Ammon's horn (tissue), 1 donor: ENCODE measurements around the gene ACOT2.

ENCODE experiments used
- DNase-seq: peaks from one replicate; pipeline ENCODE4 v3.0.0-alpha.2; 2016; ENCODE audit warnings: low spot score

The ACOT2 gene

DNA sequence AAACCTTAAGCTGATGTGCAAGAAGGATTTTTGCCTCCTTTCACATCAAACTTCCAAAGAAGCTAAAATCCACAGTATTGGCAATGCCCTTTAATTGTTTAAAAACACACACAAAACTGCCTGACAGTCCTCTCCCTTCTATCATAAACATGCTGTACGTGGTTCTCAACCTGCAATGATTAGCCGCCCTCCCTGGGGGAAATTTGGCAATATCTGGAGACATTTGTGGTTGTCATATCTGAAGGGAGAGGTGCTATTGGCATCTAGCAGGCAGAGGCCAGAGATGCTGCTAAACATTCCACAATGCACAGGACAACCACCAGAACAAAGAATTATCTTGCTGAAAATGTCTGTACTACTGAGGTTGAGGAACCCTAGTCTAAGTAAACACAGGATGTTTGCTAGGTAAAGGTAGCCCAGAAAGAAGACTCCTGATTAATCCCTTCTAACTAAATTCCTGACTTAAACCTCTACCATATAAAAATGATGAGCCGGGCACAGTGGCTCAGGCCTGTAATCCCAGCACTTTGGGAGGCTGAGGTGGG is 44.5 kb downstream of the ACOT2 start:
- no peak for DNase-seq

DNA sequence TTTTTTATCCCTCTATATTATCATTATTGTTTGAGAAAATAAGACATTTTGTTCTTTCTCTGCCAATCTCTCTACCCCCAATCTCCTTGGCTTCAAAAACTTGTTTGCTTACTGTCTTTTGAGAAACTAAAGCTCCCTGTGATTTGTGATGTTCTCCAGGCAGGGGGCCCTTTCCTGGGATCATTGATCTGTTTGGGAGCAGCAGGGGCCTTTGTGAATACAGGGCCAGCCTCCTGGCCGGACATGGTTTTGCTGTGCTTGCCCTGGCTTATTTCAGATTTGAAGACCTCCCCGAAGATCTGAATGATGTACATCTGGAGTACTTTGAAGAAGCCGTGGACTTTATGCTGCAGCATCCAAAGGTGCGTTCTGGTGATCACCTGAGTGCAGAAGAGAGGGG is 47.8 kb downstream of the ACOT2 start:
- DNase-seq = no peak

DNA sequence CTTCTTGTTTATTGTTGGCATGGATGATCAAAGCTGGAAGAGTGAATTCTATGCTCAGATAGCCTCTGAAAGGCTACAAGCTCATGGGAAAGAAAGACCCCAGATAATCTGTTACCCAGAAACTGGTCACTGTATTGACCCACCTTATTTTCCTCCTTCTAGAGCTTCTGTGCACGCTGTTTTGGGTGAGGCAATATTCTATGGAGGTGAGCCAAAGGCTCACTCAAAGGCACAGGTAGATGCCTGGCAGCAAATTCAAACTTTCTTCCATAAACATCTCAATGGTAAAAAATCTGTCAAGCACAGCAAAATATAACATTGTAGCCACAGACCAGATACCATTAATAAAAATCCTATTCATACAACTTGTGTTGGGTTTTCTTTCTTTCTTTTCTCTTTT is 50.5 kb downstream of the ACOT2 start:
- no peak for DNase-seq

DNA sequence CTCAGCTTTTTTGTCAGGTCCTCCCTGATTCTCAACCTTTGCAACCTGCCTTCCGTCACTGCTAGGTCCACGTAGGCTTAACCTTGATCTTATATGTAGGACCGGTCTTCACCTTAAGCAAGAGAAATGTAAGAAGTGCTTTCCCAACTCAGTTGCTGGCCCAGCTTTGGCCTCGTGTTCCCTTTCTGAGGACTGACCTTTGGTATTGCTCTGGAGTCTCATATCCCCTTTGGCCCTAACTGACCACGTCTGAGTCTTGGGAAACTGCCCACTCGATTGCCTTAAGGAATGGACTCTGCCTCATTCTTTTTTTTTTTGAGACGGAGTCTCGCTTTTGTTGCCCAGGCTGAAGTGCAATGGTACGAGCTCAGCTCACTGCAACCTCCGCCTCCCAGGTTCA is 51.3 kb downstream of the ACOT2 start:
- DNase-seq = no peak

DNA sequence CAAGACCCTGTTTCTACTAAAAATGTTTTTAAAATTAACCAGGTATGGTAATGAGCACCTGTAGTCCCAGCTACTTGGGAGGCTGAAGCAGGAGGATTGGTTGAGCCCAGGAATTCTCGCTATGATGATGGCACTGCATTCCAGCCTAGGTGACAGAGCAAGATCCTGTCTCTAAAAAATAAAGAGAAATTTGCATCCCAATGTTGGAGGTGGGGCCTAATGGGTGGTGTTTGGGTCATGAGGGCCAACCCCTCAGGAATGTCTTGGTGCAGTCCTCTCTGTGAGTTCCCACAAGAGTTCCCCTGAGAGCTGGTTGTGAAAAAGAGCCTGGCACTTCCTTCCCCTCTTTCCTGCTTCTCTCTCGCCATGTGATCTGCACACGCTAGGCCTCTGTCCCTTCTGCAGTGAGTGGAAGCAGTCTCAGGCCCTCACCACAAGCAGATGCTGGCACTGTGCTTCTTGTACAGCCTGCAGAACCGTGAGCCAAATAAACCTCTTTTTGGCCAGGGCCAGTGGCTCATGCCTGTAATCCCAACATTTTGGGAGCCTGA is 54.6 kb downstream of the ACOT2 start:
- no peak for DNase-seq
